ENCODE data around the gene TCEANC2.
"Not testable (repeated sequence)": the region's sequence is repeated elsewhere in the genome, so short reads cannot be mapped to it uniquely, and the experiment has no call there.

Gene TCEANC2

DNA sequence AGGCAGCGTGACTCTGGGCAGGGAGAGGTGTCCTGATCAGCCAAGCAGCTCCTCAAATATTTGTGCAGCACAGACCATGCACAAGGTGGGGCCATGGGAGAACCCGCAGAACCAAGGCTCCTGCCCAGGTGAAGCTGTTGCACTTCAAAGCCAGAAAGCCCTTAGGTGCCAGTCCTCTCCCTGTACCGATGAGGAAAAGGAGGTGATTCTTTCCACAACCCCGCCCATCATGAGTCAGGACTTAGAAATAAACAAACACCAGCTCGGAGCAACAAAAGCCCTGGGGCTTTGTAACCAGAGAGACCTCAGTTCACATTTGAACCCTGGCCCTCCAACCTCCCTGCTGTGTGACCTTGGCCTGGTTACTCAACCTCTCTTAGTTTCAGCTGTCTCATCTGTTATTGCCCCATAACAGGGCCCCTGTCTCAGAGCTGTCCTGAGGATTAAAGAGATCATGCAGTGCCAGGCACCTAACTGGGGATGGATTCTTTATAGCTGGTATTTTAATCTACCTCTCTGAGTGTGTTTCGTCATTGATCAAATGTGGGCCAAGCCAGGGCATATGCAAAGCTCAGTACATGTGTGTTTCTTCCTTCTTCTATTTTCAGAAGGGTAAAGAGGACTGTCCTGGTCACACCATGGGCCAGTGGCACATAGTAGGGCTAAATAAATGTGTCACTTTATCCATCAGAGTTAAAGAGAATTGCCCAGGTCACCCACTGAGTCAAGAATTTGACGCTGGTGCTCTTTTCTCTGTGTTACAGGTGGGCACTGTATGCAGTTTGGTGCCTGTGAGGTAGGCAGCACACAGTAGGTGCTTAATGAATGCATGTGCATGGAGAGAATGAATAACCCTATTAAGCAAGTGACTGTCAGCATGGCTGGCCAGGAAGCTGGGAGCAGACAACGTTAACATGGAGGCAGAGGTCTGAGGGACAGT lies 36.8 kb upstream of the TCEANC2 start:
- no peaks in the 10 kb centered on the region for H3K36me3 ChIP-seq (ENCODE audit: insufficient read depth, low read length)
- H3K4me1 ChIP-seq (ENCODE audit: insufficient read depth, low read length), result peaks cover 3% of the 10 kb centered on the region; the same call in 1 of the 2 replicates
- H3K9ac ChIP-seq (ENCODE audit: low read depth, low read length), result no peak overlapping the region
- no peaks in the 10 kb centered on the region for H3K9me3 ChIP-seq (ENCODE audit: control insufficient read depth, insufficient read depth, low read length)

DNA sequence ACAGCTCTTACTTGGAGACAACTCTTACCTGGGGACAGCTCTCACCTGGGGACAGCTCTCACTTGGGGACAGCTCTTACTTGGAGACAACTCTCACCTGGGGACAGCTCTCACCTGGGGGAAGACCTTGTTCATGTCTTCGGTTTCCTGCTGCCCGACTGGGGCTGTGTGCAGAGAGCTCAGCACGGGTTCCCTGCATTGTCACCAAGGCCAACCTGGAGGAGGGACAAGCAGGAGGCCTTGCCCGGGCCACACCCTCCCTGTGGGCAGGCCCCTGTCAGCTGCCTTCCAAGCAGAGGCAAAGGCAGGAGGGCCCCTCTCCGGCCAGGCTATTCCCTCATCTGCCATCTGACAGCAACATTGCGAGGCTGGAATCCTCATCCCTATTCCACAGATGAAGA lies 35.4 kb upstream of the TCEANC2 start, which contains the start of gene LDLRAD1:
Gene LDLRAD1 (minus strand): TSS at position 208 of the 400 bp plus-strand sequence. CDS start 74 bp downstream, at position 134.
- H3K4me1 ChIP-seq (ENCODE audit: insufficient read depth, low read length), result peaks cover 3% of the 10 kb centered on the region; the same call in 1 of the 2 replicates

DNA sequence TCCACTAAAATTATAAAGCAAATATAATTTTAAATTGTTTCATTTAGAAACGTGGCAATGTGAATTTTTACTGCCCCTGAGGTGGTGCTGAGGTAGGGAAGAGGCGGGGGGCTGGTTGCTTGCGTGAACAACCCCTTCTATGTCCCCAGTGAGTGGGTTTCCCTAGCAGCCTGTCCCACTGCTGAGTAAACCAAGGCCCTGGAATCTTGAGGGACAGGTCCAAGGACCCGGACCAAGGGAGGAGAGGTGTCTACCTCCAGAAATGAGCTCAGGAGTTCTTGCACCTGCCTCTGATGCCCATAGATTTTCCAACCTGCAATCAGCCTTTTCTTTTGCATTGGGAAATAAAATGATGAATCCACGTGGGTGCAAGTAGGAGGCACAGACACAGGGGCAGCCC lies 34.8 kb upstream of the TCEANC2 start:
- Histone ChIP-seq H3K9ac (ENCODE audit: low read depth, low read length) (no peak overlapping the region), H3K36me3 (ENCODE audit: insufficient read depth, low read length) (no peaks in the 10 kb centered on the region), H3K9me3 (ENCODE audit: control insufficient read depth, insufficient read depth, low read length) (no peaks in the 10 kb centered on the region), H3K4me1 (ENCODE audit: insufficient read depth, low read length) (peaks cover 3% of the 10 kb centered on the region; the same call in 1 of the 2 replicates)

More for the DNA sequence above, 35.4 kb upstream of the TCEANC2 start, which contains the start of gene LDLRAD1:
- H3K9ac ChIP-seq (ENCODE audit: low read depth, low read length), result no peak within 1 kb of the TSS
- H3K9me3 ChIP-seq (ENCODE audit: control insufficient read depth, insufficient read depth, low read length), result no peaks in the 10 kb centered on the region
- no peaks in the 10 kb centered on the region for H3K36me3 ChIP-seq (ENCODE audit: insufficient read depth, low read length)

DNA sequence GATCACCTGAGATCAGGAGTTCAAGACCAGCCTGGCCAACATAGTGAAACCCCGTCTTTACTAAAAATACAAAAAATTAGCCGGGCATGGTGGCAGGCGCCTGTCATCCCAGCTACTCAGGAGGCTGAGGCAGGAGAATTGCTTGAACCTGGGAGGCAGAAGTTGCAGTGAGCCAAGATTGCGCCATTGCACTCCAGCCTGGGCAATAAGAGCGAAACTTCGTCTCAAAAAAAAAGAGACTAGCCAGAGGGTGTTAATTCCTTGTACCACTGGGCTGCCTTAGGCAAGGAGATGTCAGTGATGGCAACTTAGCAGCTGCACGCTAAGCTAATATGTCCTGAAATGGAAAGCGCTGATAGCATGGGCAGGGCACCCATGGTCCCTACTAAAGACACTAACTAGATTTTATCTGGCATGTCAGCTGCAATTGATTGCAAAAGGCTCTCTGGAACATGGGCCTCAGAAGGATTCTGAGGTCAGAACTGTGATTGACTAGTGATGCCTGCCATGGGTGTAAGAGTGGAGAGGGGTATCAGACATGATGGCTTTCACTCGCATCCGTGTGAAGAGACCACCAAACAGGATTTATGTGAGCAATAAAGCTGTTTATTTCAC lies 33.7 kb upstream of the TCEANC2 start:
- not testable (repeated sequence) for H3K9ac ChIP-seq (ENCODE audit: low read depth, low read length); H3K36me3 ChIP-seq (ENCODE audit: insufficient read depth, low read length); H3K4me1 ChIP-seq (ENCODE audit: insufficient read depth, low read length); H3K9me3 ChIP-seq (ENCODE audit: control insufficient read depth, insufficient read depth, low read length)

DNA sequence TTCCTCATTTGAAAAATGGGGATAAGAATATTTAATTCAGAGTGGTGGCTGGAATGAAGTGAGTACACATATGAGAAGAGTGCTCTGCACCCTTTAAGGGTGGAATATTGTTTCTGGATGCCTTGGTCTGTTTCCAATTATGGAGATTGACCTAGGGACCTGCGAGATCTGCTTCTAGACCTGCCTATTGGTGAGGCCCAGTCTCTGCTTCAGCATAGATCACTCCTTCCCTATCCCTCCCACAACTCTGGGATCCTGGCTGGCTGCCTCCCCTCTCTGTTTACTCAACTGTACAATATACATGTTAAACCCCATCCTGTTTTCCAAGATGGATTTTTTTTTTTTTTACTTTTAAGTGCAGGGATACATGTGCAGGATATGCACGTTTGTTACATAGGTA lies 29.1 kb upstream of the TCEANC2 start:
- Histone ChIP-seq H3K9ac (ENCODE audit: low read depth, low read length) (no peak overlapping the region), H3K4me1 (ENCODE audit: insufficient read depth, low read length) (no peaks in the 10 kb centered on the region), H3K9me3 (ENCODE audit: control insufficient read depth, insufficient read depth, low read length) (no peaks in the 10 kb centered on the region), H3K36me3 (ENCODE audit: insufficient read depth, low read length) (no peaks in the 10 kb centered on the region)

DNA sequence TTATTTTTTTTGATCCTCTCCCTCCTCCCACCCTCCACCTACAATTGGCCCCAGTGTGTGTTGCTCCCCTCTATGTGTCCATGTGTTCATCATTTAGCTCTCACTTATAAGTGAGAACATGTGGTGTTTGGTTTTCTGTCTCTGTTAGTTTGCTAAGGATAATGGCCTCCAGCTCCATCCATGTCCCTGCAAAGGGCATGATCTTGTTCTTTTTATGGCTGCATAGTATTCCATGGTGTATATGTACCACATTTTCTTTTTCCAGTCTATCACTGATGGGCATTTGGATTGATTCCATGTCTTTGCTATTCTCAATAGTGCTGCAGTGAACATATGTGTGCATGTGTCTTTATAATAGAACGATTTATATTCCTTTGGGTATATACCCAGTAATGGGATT lies 28.6 kb upstream of the TCEANC2 start:
- H3K9ac ChIP-seq (ENCODE audit: low read depth, low read length), result not testable (repeated sequence)

DNA sequence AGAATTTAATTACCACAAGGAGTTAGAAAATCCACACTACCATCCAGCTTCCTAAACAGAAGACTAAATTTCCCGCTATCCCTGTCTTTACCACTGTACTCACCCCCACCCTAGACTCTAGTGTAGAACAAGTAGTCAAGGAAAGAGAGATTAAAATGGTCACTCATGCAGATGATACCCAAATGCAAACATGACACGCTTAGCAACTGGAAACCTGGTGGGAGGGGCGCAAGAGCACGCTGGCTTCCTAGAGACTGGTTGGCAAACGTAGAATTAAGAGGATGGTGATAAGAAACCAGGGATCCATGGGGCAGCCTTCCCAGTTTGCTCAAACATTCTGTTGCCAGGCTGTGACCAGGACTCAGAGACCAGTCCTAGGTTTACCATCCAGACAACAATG lies 25.6 kb upstream of the TCEANC2 start:
- Histone ChIP-seq H3K9me3 (ENCODE audit: control insufficient read depth, insufficient read depth, low read length) (no peaks in the 10 kb centered on the region), H3K36me3 (ENCODE audit: insufficient read depth, low read length) (no peaks in the 10 kb centered on the region; the same call in 1 of the 2 replicates), H3K4me1 (ENCODE audit: insufficient read depth, low read length) (no peaks in the 10 kb centered on the region), H3K9ac (ENCODE audit: low read depth, low read length) (no peak overlapping the region)

More for the DNA sequence above, 28.6 kb upstream of the TCEANC2 start:
- not testable (repeated sequence) for H3K4me1 ChIP-seq (ENCODE audit: insufficient read depth, low read length); H3K9me3 ChIP-seq (ENCODE audit: control insufficient read depth, insufficient read depth, low read length); H3K36me3 ChIP-seq (ENCODE audit: insufficient read depth, low read length)

DNA sequence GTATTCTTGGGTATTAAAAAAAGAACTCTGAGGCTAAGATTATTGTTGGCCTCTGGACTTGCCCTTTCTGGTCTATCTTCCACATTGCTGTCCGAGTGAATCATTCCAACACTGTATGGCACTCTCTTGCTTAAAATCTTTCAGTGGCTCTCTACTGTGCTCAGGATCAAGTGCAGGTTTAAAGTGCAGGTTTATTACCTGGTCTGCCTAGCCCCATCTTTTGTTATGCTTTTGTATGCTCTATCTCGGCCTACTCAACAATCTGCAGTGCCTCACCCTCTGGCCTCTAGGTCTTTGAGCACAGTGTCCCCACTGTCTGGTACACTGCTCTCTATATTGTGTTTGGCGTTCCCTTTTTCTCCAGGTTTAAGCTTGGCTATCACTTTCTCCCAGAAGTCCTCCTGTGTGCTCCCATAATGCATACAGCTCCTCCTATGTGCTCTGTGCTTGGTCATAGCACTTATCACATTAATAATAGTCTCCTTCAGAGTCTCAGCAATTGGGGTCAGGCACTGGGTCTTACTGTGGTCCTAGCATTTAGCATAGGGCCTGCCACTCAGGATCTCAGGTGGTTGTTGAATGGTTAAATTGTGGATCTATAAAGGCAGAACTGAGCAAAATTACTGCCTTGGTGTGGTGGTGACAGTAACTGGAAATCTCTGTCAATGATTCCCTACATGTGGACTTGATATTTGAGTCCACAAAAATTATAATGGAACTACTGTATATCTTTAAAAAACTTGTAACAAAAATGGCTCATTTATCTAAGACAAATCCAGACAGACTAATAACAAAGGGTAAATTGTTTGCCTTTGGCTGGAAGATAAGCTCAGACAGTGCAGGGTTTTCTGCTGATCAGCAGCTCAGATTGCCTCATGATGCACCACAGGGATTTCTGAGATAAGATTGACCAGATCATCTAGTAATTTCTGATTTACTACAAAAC lies 24.8 kb upstream of the TCEANC2 start:
- no peak overlapping the region for H3K9ac ChIP-seq (ENCODE audit: low read depth, low read length)
- no peaks in the 10 kb centered on the region for H3K4me1 ChIP-seq (ENCODE audit: insufficient read depth, low read length)

DNA sequence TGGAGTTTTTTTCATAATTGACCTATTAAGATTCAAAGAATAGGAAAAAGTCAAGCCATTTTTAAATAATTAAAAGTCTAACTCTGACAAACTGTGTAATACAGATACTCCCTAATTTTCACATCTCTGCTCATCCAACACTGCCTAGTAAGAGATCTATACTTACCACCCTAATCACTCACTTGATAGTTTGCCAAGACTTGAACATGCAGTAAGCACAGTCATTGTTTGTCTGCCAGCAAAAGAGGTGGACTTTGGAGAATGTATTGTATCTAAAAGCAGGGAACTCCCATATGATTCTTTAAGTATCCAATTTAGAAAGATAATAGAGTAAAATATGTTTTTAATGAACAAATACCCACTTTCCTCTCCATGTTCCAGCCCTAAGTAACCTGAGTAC lies 15.9 kb upstream of the TCEANC2 start:
- H3K9me3 ChIP-seq (ENCODE audit: control insufficient read depth, insufficient read depth, low read length), result no peaks in the 10 kb centered on the region
- H3K4me1 ChIP-seq (ENCODE audit: insufficient read depth, low read length), result no peaks in the 10 kb centered on the region
- H3K9ac ChIP-seq (ENCODE audit: low read depth, low read length), result no peak overlapping the region
- peaks cover 3% of the 10 kb centered on the region; the same call in 1 of the 2 replicates for H3K36me3 ChIP-seq (ENCODE audit: insufficient read depth, low read length)

More for the DNA sequence above, 24.8 kb upstream of the TCEANC2 start:
- Histone ChIP-seq H3K36me3 (ENCODE audit: insufficient read depth, low read length) (no peaks in the 10 kb centered on the region; the same call in 1 of the 2 replicates), H3K9me3 (ENCODE audit: control insufficient read depth, insufficient read depth, low read length) (no peaks in the 10 kb centered on the region)

DNA sequence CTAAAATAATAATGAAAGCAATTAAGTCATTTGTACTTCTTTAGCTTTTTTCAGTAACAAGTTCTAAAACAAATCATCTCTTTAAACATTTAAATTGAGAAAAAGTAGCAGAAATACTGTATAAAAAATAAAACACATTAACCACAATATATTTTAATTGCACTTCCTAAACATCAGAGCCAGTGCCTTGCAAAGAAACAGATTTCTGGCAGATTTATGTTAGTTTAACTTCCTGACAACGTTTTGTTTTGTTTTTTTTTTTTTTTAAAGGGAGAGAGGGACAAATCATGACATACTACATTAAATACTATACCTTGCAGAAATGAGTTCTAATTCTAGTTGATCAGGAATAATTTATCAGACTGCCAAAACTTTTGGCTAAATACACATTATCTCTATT lies 11.6 kb upstream of the TCEANC2 start:
- no peak overlapping the region for H3K9ac ChIP-seq (ENCODE audit: low read depth, low read length)
- no peaks in the 10 kb centered on the region for H3K4me1 ChIP-seq (ENCODE audit: insufficient read depth, low read length)
- no peaks in the 10 kb centered on the region for H3K9me3 ChIP-seq (ENCODE audit: control insufficient read depth, insufficient read depth, low read length)
- H3K36me3 ChIP-seq (ENCODE audit: insufficient read depth, low read length), result 0 out of 2 replicates have a peak, but pooled peaks cover 3% of the 10 kb centered on the region

DNA sequence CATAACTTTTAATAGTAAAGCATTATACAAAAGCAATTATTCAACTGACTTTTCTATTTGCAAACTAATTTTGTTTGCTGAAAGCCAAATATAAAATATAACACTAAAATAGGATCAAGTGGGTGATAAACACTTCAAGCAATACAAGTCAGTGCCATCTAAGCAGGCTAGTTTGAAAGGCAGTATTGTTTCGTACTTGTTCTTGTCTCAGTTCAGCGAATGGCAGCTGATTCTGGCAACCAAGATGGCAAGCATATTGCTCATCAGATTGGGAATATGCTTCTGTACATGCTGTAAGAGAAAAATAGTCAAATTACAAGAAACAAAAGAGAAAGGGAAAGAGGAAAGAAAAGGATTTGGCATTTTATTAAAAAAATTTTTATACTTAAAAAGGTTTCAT lies 7.9 kb upstream of the TCEANC2 start:
- Histone ChIP-seq H3K36me3 (ENCODE audit: insufficient read depth, low read length) (0 out of 2 replicates have a peak, but pooled peaks cover 3% of the 10 kb centered on the region), H3K9ac (ENCODE audit: low read depth, low read length) (no peak overlapping the region), H3K4me1 (ENCODE audit: insufficient read depth, low read length) (no peaks in the 10 kb centered on the region), H3K9me3 (ENCODE audit: control insufficient read depth, insufficient read depth, low read length) (no peaks in the 10 kb centered on the region)

DNA sequence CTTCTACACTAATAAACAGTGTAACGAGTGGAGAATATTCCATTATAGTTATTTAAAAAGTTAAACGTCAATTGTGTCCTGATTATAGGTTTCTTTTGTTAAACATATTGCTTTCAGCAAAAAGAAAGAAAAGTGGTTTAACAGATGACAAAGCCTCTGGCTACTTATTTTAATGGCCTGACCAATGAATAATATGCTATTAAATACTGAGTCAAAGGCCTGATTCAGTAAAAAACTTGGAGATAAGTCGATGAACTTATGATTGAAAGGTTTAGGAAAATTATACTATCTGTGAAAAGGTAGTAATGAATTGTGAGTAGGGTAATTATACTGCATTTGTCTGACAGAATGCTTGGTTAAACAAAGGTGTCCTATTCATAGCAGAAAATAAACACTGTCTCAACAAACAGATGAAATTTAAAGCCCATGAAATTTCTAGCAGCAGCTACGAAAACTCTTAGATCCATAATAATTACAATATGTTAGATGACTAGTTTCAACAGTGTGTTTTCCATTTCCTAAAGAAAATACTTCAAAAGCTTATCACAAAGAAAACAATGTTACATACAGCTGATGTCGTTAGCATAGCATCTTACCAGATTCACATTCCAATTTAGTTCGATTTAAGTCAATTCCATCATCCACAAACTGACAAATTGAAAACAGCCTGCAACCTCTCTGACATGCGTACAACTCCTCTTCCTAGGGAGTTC lies 6.6 kb upstream of the TCEANC2 start:
- H3K36me3 ChIP-seq (ENCODE audit: insufficient read depth, low read length), result 0 out of 2 replicates have a peak, but pooled peaks cover 3% of the 10 kb centered on the region
- H3K9me3 ChIP-seq (ENCODE audit: control insufficient read depth, insufficient read depth, low read length), result no peaks in the 10 kb centered on the region
- no peaks in the 10 kb centered on the region for H3K4me1 ChIP-seq (ENCODE audit: insufficient read depth, low read length)
- no peak overlapping the region for H3K9ac ChIP-seq (ENCODE audit: low read depth, low read length)

All from ES-I3 (cell line).